Measurements from ENCODE around the gene CHID1.

Gene CHID1

DNA sequence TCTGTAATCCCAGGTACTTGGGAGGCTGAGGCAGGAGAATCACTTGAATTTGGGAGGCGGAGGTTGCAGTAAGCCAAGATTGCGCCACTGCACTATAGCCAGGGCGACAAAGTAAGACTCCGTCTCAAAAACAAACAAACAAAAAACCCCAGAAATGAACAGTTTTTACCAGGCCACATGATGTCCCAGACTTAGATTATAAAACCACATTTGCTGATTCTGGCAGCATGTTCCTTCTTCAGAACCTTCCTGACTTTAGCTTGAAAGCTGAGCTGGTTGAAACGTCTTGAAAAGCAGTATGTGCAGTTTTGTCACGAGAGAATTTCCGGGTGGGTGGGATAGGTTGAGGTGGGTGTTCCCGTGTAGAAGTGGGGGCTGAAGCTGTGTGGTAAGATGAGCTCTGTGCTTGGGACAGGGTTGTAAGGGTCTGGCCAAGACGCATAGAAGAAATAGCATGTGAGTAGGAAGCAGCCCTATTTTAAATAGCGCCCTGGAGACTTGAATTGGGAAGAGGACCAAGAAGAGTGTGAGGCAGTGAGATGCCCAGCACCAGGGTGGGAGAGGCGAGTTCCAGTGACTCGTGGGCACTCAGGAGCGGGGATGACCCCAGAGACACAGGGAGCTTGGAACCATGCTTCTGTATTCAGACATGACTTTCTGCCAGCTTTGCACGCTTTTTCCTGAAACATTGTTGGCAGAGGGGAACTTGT, 22.7 kb upstream of the CHID1 start:
- Histone ChIP-seq H3K27ac (peak overlapping the region; percentile 18 to 74), H3K4me3 (peak overlapping the region; percentile 21)
- TF ChIP-seq, protein P1, sequence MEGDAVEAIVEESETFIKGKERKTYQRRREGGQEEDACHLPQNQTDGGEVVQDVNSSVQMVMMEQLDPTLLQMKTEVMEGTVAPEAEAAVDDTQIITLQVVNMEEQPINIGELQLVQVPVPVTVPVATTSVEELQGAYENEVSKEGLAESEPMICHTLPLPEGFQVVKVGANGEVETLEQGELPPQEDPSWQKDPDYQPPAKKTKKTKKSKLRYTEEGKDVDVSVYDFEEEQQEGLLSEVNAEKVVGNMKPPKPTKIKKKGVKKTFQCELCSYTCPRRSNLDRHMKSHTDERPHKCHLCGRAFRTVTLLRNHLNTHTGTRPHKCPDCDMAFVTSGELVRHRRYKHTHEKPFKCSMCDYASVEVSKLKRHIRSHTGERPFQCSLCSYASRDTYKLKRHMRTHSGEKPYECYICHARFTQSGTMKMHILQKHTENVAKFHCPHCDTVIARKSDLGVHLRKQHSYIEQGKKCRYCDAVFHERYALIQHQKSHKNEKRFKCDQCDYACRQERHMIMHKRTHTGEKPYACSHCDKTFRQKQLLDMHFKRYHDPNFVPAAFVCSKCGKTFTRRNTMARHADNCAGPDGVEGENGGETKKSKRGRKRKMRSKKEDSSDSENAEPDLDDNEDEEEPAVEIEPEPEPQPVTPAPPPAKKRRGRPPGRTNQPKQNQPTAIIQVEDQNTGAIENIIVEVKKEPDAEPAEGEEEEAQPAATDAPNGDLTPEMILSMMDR (IDR thresholded peaks at IDR 0.05), result no peak
- no peak for DNase-seq (ENCODE audit: low spot score)

- no peak for DNase-seq (ENCODE audit: low spot score)
- Histone ChIP-seq H3K4me3 (no peak overlapping the region), H3K27ac (peak overlapping the region; percentile 18 to 74)
- TF ChIP-seq, protein P1 (IDR thresholded peaks at IDR 0.05), result no peak
Observed at GRCh38 chr11:932435-932834, 21.8 kb upstream of the CHID1 start.

- TF ChIP-seq, protein P1 (IDR thresholded peaks at IDR 0.05), result no peak
- H3K27ac ChIP-seq, result peak overlapping the region in 1 of 2 donors; percentile 66
- DNase-seq (ENCODE audit: low spot score), result no peak
- H3K4me3 ChIP-seq, result no peak overlapping the region
Observed at GRCh38 chr11:931385-931784, 20.8 kb upstream of the CHID1 start.

GRCh38 chr11:929405-929804, 18.8 kb upstream of the CHID1 start:
- TF ChIP-seq, protein P1 (IDR thresholded peaks at IDR 0.05), result no peak
- H3K4me3 ChIP-seq, result no peak overlapping the region
- DNase-seq (ENCODE audit: low spot score), result no peak
- H3K27ac ChIP-seq, result peak overlapping the region in 1 of 2 donors; percentile 39

- peak overlapping the region; percentile 20 for H3K4me3 ChIP-seq
- TF ChIP-seq, protein P1 (IDR thresholded peaks at IDR 0.05), result no peak
- H3K27ac ChIP-seq, result peak overlapping the region in 1 of 2 donors; percentile 39
- DNase-seq (ENCODE audit: low spot score), result no peak
Observed at GRCh38 chr11:928786-929185, 18.2 kb upstream of the CHID1 start.

DNA sequence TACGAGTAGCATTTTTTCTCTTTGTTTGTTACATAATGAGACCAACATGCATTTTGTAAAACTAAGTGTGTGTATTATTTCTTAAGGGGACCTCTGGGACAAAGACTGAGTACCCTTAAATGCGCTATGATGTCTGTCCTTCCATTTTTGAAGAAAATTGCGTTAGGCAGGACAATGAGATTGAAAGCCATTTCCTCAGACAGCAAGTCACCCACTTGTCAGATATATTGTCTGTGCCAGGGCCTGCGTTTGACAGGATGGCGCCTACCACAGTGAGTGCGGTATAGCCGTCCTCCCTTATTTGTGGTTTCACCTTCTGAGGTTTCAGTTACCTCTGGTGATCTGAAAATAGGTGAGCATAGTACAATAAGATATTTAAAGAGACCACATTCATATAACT, 17.3 kb upstream of the CHID1 start:
- Histone ChIP-seq H3K27ac (no peak overlapping the region), H3K4me3 (no peak overlapping the region)
- no peak for DNase-seq (ENCODE audit: low spot score)
- TF ChIP-seq, protein P1 (IDR thresholded peaks at IDR 0.05), result no peak

DNA sequence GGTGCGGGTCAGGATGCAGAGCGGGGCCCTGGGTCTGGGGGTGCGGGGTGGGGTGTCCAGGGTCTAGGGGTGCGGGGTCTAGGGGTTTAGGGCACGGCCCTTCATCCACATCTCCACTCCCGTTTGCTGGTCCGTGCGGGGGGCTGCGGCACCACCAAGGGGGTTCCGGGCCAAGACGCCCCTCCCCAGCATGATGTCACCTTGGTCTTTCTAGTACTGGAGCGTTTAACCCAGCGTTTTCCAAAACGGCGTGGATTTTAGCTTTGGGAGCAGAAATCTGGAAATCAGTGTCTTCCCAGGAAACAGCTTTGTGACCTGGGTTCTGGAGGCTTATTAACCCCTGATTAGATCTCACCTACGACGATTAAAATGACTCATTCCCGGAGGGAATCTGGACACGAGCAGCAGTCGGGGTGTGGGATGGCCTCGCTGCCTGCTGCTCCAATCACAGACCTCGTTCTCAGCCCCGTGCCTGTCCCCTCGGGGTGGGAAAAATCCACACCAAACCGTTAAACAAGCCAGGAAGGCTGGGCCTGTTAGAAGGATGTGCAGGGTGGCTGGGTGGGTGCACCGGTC, 15.8 kb upstream of the CHID1 start:
- DNase-seq (ENCODE audit: low spot score), result no peak
- peak overlapping the region; percentile 99 for H3K4me3 ChIP-seq
- TF ChIP-seq, protein P1 (IDR thresholded peaks at IDR 0.05), result no peak
- peak overlapping the region; percentile 87 to 97 for H3K27ac ChIP-seq
